ENCODE data around the gene NKX3-2.

Gene NKX3-2

DNA sequence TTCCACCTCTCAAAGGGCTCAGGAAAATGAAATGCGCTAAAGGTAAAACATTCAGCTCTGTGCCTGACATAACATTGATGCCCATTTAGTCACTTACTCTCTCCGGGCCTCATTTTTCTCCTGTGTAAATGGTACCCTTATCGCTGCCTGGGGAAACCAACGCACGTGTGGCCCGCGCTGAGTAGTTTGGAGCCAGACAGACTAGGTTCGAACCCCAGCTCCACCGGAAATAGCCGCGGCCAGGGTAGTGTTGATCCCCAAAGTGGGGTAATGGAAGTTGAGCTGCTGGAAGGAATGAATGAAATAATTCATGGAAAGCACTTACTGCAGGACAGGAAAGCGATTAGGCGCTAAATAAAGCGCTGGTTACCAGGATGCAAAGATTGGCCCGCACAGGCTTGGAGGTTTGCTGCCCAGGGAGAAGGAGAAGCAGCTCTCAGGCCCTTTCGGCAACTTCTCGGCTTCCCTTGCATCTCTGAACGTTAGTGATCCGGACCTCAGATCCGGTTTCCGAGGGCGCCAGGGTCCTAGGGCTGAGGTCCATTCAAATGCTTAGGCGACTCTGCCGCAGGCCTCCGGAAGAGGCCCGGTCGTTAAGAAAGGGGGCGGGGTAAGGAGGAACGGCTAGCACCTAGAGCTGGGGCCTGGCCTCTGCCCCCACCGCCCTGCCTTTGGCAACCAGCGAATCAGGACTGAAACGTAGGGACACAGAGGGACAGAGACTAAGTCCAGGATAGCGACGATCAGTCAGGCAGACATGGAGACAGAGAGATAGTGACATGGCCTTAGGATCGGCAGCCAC lies 13.3 kb downstream of the NKX3-2 start:
- no peak for DNase-seq

DNA sequence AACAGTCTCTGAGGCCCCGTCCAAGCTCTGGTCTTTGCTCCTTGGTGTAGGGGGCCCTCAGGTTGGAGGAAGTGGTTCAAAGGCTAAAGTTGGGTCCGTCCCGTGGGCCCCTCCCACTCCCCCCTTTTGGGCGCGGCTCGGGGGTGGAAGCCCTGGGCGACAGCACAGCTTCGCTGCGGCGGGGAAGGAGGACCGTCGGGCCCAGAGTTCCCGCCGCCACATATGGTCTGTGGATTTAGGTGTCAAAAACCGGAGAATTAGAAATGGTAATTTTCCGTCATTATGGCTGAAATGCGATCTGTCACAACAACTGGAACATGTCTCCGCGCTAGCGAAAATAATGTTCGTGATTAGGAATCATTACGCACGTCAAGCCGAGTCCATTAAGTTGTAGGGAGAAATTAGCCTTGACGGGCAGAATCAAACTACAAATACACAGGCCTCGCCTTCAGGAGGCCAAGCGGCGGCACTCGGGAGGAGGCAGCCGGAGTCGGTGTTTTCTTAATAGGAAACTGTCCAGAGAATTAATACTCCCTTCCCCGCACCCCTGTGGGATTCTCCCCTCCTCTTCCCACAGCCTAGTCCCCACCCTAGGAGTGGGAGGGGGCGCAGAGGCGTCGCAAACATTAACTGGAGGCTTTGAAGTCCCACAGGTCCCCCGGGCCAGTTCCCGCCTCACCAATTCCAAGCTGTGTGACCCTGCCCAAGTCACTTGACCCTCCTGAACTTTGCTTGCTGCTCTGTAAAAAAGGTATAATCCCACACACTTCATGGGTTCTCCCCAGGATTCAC lies 15.0 kb downstream of the NKX3-2 start:
- DNase-seq, result no peak

DNA sequence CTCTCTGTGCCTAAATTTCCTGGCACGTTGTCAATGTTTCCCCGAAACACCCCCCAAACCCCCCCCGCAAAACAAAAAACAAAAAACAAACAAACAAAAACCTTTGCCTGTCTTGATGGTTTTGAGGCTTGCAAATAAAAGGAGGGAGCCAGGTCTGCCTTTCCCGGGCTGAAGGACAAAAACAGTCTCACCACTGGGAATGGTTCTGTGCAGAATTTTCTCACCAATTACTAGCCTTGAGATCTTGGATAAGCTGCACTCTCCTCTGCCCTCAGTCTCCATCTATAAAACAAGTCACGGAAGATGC lies 15.5 kb downstream of the NKX3-2 start:
- no peak for DNase-seq

DNA sequence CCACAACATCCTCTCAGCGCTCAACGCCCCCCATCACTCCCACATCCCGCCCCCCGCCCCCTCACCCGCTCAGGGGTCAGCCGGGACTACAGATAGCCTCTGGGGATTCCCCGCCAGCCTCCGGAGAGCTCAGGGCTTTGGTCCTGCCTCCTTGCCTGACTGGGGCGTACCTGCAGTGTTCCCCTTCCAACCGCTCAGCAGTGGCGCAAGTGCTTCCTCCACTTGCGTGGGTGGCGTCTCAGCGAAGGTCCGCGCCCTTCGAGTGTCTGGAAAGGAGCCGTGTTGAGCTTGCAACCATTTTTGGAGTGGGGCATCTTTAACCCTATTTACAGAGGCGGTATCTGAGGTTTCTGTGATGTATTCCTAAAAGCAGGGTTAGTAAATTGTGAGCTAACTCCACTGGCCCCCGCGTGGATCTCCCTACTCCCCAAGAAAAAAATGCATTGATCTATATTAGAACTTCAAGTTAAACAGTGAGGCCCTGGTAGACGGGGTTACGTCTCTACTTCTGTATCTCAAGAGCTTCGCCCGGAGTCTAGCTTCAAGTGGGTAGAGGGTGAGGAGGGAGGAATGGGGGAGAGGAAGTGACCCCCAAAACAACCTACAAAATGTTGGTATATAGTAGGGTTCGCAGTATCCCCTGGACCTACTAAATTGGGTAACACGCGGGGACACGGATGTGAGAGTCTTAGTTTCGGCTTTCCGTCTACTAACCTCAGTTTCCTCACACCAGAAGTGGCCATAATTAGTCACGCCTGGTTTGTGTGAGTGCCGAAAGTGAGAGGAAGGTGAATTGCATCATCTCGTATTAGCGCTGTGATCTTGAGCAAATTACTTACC lies 16.1 kb downstream of the NKX3-2 start:
- no peak for DNase-seq

DNA sequence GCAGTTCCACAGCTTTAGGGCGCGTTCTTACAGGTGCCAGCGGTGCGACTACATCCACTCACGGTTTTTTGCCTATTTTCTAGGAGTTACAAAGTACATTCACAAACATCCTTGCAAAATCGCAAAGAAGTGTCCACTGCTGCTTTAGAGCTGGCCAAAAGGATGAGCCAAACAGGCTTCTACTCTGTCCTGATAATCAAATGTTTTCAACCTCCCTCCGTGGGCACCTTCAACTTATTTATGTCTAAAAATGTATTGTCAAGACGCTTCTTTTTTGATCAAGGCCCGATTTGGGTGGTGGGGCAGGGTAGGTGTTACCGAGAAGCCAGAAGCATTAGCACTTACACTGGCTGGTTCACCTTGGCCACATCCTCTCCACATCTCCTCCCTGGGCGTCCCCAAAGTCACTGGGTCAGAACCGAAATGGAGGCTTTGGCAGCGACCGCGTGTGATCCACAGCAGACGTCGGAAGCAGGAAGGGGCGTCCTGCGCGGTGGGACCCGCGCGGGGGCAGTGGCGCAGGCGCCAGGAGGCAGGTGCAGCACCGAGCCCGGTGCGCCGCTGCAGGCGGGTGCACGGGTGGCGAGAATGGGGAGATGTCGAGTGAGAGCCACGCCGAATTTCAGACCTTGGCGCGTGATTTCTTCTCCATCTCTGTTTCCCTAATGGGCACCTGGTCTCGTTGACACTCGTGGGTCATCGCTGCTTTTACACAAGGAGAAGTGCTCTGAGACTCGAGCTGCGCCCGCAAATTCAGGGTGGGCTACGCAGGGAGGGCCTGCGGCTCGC lies 16.9 kb downstream of the NKX3-2 start:
- no peak for DNase-seq

DNA sequence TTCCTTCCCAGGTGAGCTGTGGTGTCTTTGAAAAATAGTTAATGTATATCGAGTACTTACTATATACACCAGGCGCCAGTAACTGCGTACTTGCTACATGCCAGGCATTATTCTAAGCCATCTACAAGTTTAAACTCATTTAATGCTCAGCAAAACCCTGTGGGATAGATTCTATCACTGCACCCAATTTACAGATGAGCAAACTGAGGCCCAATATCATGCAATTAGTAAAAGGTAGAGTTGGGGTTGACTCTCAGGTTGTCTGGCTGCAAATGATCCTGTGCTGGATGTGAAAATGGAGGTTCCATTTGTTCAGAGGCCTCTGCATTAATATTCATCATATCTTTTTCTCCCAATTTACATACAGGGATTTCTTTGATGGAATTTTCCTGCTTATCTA lies 17.6 kb downstream of the NKX3-2 start:
- no peak for DNase-seq

DNA sequence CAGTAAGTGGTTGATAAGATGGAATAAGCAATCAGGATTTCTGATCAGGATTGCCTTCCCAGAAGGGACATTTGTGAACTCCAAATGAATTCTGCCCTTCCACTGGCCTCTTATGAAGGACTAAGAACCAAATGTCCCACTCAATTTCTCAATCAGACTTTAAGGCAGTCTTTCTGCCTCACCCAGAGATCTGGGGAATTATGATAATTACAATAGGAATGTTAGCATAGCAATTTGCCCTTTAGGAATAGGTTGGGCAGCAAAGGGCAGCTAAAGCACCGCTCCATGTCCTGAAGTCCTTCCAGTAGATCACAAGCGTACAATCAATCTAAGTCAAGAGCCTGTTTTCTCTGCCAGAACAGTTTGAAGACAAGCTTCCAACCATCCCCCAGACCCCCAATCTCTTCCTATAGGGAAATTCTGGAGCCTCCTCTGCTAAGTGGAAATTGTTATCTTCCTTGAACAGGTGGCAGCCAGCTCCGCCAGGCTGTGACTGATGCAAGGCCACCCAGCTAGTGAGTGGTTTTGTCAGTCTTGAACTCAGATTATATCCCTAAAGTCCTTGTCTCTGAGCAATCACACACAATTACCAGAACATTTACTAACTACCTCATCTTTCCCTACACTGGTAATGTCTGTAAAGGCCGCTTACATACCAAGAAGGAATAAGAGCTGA lies 18.6 kb downstream of the NKX3-2 start:
- no peak for DNase-seq

DNA sequence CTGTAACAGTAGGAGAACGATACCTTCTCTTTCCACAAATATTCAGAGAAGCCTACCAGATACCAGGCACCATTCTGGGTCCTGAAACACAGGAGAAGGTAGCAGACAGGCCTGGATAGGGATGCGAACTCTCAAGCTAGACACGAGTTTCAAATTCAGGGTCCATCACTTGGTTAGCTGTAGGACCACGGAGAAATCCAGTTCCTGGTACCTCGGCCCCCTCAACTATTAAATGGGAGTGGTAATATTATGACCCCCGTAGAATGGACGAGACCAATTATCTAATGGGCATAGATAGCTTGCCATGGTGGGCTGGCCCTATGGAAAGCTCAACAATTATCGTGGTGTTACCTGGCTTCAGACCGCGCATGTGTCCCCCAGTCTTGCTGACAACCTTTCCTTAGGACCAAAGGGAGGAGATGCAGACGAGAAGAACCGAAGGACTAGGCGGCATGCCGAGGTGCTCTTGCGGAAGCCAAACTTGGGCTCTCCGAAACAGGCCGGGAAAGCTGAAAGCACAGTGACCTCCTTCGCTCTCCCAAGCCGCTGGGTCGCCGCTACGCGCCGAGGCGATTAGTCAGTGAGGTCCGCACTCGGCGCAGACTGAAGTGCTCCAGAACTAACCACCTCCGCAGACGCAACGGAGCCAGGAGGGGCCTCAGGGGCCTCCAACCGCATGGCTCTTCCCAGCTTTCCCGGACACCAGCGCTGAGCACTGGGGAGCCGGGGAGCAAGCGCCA lies 19.6 kb downstream of the NKX3-2 start:
- DNase-seq, result no peak

DNA sequence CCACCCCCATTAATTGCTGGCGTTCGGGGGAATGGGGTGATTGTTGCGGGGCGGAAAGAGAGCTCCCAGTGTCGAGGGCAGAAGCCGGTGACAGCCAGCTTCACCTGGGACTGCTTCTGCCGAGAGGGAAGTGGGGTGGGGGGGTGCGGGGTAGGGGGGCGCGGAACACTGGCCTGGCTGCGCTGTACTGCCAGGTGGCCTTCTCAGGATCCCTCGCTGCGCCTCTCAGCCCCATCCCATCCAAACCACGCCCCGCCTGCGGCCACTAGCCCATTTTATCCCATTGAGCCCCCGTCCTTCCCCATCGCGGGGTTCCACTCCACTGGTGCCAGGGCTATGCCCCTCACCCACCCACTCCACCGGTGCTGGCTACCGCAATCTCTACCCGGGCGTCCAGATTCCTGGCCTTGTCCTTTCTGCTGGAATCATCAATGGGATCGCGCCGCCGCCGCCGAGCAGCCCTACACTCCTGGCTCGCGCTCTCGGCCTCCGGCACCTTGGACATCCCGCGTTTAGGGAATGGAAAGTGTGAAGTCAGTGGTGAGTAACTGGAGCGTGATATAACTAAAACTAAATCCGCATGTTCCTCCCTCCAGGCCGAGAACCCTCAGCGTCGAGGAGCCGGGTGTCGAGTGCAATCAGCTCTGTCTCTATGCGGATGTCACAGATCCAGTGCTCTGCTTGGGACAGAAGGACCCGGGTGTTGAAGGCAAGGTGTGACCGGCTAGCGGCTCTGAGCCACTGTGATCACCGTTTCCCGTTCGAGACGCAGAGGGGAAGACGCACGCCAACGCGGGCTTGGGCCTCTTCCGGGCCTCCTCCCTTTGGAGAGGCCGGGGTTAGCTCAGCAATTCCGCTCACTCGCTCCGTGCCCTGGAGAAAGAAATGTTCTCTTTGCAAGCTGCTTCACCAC lies 20.5 kb downstream of the NKX3-2 start:
- DNase-seq, result no peak

DNA sequence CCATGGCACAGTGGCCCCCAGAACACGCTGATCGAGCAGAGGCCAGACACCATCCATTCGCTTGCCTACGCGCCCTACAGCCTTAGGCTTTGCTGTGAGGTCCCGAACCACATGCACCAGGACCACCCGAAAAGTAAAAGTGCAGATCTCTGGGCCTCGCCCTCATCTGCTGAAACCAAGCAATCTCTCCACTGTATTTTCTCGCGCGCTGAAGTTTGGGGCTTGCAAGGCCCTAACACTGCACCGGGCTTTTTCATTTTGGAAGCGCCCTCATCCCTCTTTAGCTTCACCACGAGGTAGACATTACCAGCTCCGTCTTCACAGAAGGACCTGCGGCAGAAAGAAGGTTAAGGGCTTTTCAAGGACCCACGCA lies 21.2 kb downstream of the NKX3-2 start:
- no peak for DNase-seq

DNA sequence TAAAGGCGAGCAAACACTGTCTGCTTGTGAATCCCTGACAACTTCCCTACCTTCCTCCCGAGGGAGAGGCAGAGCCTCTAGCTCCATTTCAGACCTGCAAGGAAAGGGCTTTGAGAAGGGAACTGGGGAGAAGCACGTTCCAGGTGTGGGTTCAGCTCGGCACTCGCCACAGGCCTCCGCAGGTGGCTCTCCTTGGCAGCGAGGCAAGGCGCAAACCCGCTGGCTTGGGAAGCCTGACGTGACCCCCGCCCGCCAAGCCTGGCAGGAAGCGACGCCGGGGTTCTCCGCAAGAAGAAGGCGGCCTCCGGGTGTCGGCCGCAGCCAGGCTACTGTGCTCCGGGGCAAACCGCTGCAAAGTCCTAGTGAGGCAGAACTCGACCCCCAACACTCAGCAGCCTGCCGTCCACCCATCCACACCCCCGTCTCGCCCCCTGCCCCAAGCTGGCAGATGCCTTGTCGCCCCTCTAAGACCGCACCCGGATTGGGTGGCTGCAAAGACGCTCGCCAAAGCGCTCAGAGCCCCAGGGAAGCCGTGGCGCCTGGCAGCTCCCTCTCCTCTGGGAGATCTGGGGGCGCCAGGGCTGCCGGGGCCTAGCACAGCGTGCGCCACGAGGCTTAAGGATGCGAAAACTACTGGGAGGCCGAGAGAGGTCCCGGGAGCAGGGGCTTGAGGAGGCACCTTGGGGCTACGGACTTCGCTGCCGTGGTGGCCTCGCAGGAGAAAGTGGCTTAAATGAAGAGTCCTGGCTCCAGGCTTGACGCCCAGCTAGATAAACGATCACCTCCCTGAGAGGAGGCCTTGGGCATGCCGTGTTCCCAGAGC lies 21.8 kb downstream of the NKX3-2 start:
- no peak for DNase-seq

DNA sequence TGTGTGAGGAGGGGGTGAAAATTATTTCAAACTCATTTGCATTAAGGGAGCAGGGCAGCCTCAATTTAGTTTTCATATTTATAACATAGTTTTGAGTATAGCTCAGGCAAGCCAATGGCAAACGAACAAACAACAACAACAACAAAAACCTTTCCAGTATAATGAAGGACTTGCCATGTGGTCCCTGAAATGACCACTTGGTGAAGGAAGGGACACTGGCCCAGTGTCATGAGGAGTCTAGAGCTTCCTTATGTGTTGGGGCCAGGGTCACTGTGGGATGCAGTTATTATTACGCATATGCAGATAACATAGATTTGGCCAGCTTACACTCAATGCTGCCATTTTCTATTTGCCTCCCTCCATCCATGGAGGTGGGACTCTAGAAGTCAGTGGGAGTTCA lies 23.3 kb downstream of the NKX3-2 start:
- no peak for DNase-seq

DNA sequence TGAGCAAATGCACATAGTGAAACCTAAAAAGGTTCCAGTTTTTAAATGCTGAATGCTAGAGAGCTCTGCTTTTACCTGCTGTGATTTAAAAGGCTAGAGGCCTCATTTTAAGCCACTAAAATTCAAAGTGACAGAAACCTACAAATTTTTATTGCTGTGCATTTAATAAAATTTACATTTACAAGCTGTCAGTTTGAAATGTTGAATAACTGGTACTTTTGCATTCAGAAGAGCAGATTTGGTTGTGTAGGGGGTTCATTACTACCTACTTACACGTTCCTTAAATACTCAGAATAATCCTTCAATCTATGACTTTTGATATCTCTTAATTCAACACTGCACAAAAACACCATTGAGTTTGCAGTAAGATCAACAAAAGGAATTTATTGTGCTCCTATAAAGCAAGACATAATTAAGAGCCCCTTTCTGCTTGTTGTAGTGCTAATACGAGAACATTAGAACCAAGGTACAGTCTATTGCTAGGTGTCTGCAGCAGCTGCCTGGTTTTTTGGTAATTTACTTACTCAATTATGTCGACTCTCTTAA lies 27.9 kb downstream of the NKX3-2 start:
- DNase-seq, result no peak

DNA sequence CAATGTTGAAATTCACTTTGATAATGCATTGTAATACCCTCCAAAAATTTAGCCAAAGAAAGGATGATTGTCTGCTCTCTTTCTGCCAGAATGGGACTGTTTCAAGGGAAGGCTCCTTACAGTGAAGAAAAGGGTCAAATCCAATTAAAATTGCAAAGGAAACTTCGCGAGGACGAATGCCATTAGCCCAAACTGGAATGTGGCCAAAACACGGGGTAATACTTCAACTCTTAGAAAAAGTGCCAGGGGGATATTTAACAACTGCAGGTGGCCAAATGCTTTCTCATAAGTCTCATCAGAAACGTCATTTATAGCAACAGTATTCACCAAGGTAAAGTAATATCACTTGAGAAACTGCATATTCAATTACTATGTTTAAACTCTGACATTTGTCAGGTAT lies 29.0 kb downstream of the NKX3-2 start:
- DNase-seq, result no peak

DNA sequence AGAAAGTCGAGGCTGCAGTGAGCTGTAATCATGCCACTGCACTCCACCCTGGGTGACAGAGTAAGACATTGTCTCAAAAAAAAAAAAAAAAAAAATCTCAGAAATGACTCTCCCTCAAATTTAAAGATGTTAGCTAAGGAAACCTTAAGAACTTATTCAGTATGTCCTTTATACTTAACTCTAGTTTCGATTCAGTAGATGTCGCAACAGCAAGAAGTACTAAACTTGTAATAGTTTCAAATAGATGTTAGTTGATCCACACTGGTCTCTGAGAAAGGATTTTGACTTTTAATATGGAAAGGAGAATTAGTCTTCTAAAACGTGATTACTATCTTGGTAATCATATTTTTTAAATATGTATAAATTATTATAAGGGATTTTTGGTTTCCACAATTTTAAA lies 29.6 kb downstream of the NKX3-2 start:
- DNase-seq, result no peak

DNA sequence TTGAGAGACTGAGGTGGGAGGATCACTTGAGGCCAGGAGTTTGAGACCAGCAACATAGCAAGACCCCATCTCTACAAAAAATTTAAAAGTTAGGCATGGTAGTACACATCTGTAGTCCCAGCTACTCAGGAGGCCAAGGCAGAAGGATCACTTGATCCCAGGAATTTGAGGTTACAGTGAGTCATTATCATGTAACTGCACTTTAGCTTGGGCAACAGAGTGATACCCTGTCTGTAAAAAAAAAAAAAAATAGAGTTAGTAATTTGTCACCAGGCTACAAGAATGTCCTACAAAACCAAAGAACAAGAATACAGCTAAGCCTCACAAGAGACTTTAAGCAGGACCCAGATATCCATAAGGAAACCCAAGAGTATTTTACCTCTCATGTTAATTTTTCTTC lies 33.2 kb downstream of the NKX3-2 start:
- no peak for DNase-seq

DNA sequence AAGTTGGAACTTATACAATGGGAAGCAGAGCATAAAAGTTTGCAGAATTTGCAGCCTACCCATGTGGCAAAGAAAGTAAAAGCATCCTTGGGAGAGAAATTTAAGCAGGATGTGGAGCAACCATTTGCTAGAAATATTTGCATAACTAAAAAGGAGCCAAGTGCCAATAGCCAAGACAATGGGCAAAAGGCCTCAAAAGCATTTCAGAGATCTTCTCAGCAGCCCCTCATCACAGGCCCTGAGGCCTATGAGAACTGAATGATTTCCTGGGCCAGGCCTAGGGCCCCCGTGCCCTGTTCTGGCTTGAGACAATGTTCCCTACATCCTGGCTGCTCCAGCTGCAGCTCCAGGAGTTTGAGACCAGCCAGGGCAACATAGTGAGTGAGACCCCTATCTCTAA lies 34.9 kb downstream of the NKX3-2 start:
- no peak for DNase-seq

DNA sequence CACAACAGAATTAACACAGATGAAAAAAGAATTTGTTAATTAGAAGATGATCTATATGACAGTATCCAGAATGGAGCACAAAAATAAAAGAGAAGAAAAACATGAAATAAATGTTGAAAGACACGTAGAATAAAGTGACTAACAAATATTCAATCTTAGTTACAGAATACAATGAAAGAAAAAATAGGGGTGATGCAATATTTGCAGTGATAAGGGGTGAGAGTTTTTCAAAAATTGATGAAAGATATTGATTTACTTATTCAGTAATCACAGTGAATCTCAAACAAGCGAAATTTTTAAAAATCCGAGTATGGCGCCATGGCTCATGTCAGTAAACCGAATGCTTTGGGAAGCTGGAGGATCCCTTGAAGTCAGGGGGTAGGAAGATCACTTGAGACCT lies 39.9 kb downstream of the NKX3-2 start:
- DNase-seq, result no peak

DNA sequence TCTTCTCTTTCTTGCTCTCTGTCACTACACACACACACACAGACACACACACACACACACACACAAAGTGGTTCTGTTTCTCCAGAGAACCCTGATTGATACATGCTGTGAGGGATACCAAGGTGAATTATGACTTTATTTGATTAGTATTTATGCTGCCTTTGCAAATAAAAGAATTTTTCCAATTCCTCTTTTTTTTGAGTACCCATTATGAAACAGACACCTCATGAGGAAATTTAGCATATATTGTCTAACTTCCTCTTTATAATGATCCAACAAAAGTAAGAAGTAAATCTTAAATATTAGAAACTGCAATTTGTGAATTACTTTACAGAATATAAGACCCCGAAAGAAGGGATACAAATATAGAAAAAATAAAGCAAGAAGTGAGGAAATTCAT lies 45.8 kb downstream of the NKX3-2 start:
- no peak for DNase-seq
